ENCODE data around the gene MAGI1. TPM values are rescaled to one million over a fixed set of nuclear protein-coding genes. Genes with fewer than 3 reads are reported as not detected.
"Not testable (repeated sequence)": the region's sequence is repeated elsewhere in the genome, so short reads cannot be mapped to it uniquely, and the experiment has no call there.

Gene MAGI1
- total and polyA plus RNA-seq, 4 donors, result 9.9 to 88.1 (median 24.6) TPM

- H3K4me3 ChIP-seq, result no peak overlapping the region
- 82 to 85% methylated on average over 4 of the region's 4 CpGs for WGBS, 2 donors
Measured at GRCh38 chr3:65524584-65524983, 514.1 kb downstream of the MAGI1 start.

DNA sequence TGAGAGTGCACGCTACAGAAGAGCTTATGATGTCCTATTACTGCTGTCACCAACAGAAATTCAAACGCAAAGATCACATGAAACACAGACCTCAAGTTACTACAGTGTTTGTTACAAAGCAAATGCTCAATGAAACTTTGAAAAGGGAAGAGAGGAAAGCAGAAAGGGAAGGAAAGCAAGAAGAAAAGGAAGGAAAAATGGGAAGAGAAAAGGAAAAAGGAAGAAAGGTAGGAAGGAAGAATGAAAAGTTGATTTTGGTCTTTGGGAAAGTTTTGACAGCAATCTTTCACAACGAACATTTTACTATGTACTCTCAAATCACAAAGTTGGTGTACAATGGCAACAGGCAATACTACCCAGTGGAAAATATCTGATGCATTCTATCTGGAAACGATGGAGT is 514.8 kb downstream of the MAGI1 start:
- Histone ChIP-seq H3K9me3 (ENCODE audit: control insufficient read depth in 4 of 4, insufficient read depth in 3 of 4, low read length in 3 of 4) (no peaks in the 10 kb centered on the region), H3K27me3 (ENCODE audit: control insufficient read depth in 3 of 3, insufficient read depth in 3 of 3, low read length in 2 of 3) (no peaks in the 10 kb centered on the region), H3K4me3 (no peak overlapping the region), H3K4me1 (ENCODE audit: control insufficient read depth in 5 of 5, insufficient read depth in 5 of 5, low read length in 5 of 5) (peaks cover 0 to 27% (median 0%) of the 10 kb centered on the region in 5 donors), H3K9ac (ENCODE audit: insufficient read depth in 1 of 2, low read length in 2 of 2) (no peak overlapping the region), H3K36me3 (ENCODE audit: control insufficient read depth in 4 of 4, insufficient read depth in 4 of 4, low read length in 4 of 4) (no peaks in the 10 kb centered on the region), H3K27ac (ENCODE audit: low read depth in 1 of 2, low read length in 1 of 2) (no peak overlapping the region)
- WGBS, 2 donors, result 69 to 81% methylated on average over 4 of the region's 4 CpGs
- ATAC-seq (ENCODE audit: insufficient read depth, low FRiP score) (no peak), DNase-seq (no peak)
- TF ChIP-seq, protein P1, sequence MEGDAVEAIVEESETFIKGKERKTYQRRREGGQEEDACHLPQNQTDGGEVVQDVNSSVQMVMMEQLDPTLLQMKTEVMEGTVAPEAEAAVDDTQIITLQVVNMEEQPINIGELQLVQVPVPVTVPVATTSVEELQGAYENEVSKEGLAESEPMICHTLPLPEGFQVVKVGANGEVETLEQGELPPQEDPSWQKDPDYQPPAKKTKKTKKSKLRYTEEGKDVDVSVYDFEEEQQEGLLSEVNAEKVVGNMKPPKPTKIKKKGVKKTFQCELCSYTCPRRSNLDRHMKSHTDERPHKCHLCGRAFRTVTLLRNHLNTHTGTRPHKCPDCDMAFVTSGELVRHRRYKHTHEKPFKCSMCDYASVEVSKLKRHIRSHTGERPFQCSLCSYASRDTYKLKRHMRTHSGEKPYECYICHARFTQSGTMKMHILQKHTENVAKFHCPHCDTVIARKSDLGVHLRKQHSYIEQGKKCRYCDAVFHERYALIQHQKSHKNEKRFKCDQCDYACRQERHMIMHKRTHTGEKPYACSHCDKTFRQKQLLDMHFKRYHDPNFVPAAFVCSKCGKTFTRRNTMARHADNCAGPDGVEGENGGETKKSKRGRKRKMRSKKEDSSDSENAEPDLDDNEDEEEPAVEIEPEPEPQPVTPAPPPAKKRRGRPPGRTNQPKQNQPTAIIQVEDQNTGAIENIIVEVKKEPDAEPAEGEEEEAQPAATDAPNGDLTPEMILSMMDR (IDR thresholded peaks at IDR 0.05; ENCODE audit: control extremely low read depth, extremely low read depth), result no peak

More at GRCh38 chr3:65524584-65524983, 514.1 kb downstream of the MAGI1 start:
- TF ChIP-seq, protein P1 (IDR thresholded peaks at IDR 0.05; ENCODE audit: control extremely low read depth, extremely low read depth), result no peak
- Histone ChIP-seq H3K9me3 (ENCODE audit: control insufficient read depth in 4 of 4, insufficient read depth in 3 of 4, low read length in 3 of 4) (no peaks in the 10 kb centered on the region), H3K27me3 (ENCODE audit: control insufficient read depth in 3 of 3, insufficient read depth in 3 of 3, low read length in 2 of 3) (no peaks in the 10 kb centered on the region), H3K27ac (ENCODE audit: low read depth in 1 of 2, low read length in 1 of 2) (no peak overlapping the region), H3K9ac (ENCODE audit: insufficient read depth in 1 of 2, low read length in 2 of 2) (no peak overlapping the region), H3K36me3 (ENCODE audit: control insufficient read depth in 4 of 4, insufficient read depth in 4 of 4, low read length in 4 of 4) (no peaks in the 10 kb centered on the region), H3K4me1 (ENCODE audit: control insufficient read depth in 5 of 5, insufficient read depth in 5 of 5, low read length in 5 of 5) (peaks cover 0 to 27% (median 0%) of the 10 kb centered on the region in 5 donors)
- peak; percentile 20 to 39 (median 32) for DNase-seq
- ATAC-seq (ENCODE audit: insufficient read depth, low FRiP score), result no peak

GRCh38 chr3:65521032-65521431 is 517.7 kb downstream of the MAGI1 start:
- Histone ChIP-seq H3K4me3 (no peak overlapping the region), H3K9me3 (ENCODE audit: control insufficient read depth in 4 of 4, insufficient read depth in 3 of 4, low read length in 3 of 4) (no peaks in the 10 kb centered on the region), H3K9ac (ENCODE audit: insufficient read depth in 1 of 2, low read length in 2 of 2) (no peak overlapping the region), H3K4me1 (ENCODE audit: control insufficient read depth in 5 of 5, insufficient read depth in 5 of 5, low read length in 5 of 5) (peaks cover 0 to 24% (median 0%) of the 10 kb centered on the region in 5 donors), H3K27ac (ENCODE audit: low read depth in 1 of 2, low read length in 1 of 2) (no peak overlapping the region), H3K27me3 (ENCODE audit: control insufficient read depth in 3 of 3, insufficient read depth in 3 of 3, low read length in 2 of 3) (no peaks in the 10 kb centered on the region), H3K36me3 (ENCODE audit: control insufficient read depth in 4 of 4, insufficient read depth in 4 of 4, low read length in 4 of 4) (no peaks in the 10 kb centered on the region)
- TF ChIP-seq, protein P1 (IDR thresholded peaks at IDR 0.05; ENCODE audit: control extremely low read depth, extremely low read depth), result no peak
- no peak for DNase-seq
- WGBS, 2 donors, result 80 to 82% methylated on average over 2 of the region's 2 CpGs
- ATAC-seq (ENCODE audit: insufficient read depth, low FRiP score), result no peak

GRCh38 chr3:65516998-65517397 is 521.7 kb downstream of the MAGI1 start:
- DNase-seq (no peak), ATAC-seq (ENCODE audit: insufficient read depth, low FRiP score) (no peak)
- Histone ChIP-seq H3K27me3 (ENCODE audit: control insufficient read depth in 3 of 3, insufficient read depth in 3 of 3, low read length in 2 of 3) (no peaks in the 10 kb centered on the region), H3K9me3 (ENCODE audit: control insufficient read depth in 4 of 4, insufficient read depth in 3 of 4, low read length in 3 of 4) (no peaks in the 10 kb centered on the region), H3K4me3 (no peak overlapping the region), H3K4me1 (ENCODE audit: control insufficient read depth in 5 of 5, insufficient read depth in 5 of 5, low read length in 5 of 5) (peaks cover 0 to 6% (median 0%) of the 10 kb centered on the region in 5 donors), H3K27ac (ENCODE audit: low read depth in 1 of 2, low read length in 1 of 2) (no peak overlapping the region), H3K36me3 (ENCODE audit: control insufficient read depth in 4 of 4, insufficient read depth in 4 of 4, low read length in 4 of 4) (no peaks in the 10 kb centered on the region), H3K9ac (ENCODE audit: insufficient read depth in 1 of 2, low read length in 2 of 2) (no peak overlapping the region)
- TF ChIP-seq, protein P1 (IDR thresholded peaks at IDR 0.05; ENCODE audit: control extremely low read depth, extremely low read depth), result no peak
- 96 to 99% methylated on average over 5 of the region's 5 CpGs for WGBS, 2 donors

DNA sequence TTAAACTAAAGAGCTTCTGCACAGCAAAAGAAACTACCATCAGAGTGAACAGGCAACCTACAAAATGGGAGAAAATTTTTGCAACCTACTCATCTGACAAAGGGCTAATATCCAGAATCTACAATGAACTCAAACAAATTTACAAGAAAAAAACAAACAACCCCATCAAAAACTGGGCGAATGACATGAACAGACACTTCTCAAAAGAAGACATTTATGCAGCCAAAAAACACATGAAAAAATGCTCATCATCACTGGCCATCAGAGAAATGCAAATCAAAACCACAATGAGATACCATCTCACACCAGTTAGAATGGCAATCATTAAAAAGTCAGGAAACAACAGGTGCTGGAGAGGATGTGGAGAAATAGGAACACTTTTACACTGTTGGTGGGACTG is 524.4 kb downstream of the MAGI1 start:
- not testable (repeated sequence) for H3K27ac ChIP-seq (ENCODE audit: low read depth in 1 of 2, low read length in 1 of 2); H3K4me3 ChIP-seq; H3K27me3 ChIP-seq (ENCODE audit: control insufficient read depth in 3 of 3, insufficient read depth in 3 of 3, low read length in 2 of 3); H3K9ac ChIP-seq (ENCODE audit: insufficient read depth in 1 of 2, low read length in 2 of 2); ATAC-seq (ENCODE audit: insufficient read depth, low FRiP score); DNase-seq; H3K4me1 ChIP-seq (ENCODE audit: control insufficient read depth in 5 of 5, insufficient read depth in 5 of 5, low read length in 5 of 5); H3K36me3 ChIP-seq (ENCODE audit: control insufficient read depth in 4 of 4, insufficient read depth in 4 of 4, low read length in 4 of 4); H3K9me3 ChIP-seq (ENCODE audit: control insufficient read depth in 4 of 4, insufficient read depth in 3 of 4, low read length in 3 of 4)
- WGBS, 2 donors, result 83 to 98% methylated on average over 1 of the region's 1 CpG

Data from lung (tissue), 12 donors.